Lower leg skin (tissue), 3 donors: ENCODE data around the gene PTPRN2.

ENCODE experiments used
- POLR2A ChIP-seq, 2 donors: fragments of 450-650 bp; IDR thresholded peaks; one replicate each; pipeline ENCODE4 v1.6.1; 2016 to 2017; ENCODE audit warnings: antibody characterized with exemption in 2 of 2, mild to moderate bottlenecking in 1 of 2, moderate library complexity in 1 of 2
- TF ChIP-seq, protein P1 (sequence below), 3 donors: fragments of 450-650 bp; IDR thresholded peaks; one replicate each; pipeline ENCODE4 v1.5.1; 2016; ENCODE audit warnings: antibody characterized with exemption in 3 of 3, mild to moderate bottlenecking in 3 of 3, moderate library complexity in 2 of 3

DNA sequence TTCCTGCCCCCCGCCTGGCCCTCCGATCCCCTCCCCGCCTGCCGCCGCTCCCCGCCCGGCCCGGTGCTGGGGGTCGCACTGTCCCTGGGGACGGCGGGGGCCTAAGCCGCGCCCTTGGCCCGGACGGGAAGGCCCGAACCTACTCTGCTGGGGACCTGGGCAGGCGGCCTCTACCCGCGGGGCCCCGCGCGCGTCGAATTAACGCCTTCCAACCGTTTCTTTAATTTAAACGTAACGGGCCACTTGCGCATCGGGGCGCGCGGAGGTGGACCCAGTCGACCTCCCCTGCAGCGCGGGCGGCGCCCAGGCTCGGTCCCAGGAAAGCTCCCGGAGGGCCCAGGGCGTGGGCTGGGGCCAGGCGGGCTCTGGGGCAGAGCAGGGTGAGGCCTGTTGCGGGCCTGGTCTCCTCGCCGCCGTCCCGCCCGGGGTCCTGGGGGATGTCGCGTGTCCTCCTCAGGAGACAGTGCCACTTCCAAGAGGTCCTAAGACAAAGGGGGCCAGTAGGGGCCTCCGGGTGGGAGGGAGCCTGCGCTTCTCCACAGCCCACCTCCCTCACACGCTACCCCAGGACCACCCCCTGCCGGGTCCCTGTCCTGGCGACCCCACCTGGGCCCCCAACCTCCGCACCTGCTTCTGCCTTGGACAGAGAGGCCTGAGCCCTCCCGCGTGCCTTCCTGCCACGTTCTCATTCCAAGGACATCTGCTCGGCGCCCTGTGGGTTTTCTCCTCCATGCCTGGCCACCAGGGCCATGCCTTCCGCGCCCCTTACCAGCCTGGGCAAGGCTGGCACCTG is 658 bp upstream of the PTPRN2 start:
- TF ChIP-seq, protein P1, sequence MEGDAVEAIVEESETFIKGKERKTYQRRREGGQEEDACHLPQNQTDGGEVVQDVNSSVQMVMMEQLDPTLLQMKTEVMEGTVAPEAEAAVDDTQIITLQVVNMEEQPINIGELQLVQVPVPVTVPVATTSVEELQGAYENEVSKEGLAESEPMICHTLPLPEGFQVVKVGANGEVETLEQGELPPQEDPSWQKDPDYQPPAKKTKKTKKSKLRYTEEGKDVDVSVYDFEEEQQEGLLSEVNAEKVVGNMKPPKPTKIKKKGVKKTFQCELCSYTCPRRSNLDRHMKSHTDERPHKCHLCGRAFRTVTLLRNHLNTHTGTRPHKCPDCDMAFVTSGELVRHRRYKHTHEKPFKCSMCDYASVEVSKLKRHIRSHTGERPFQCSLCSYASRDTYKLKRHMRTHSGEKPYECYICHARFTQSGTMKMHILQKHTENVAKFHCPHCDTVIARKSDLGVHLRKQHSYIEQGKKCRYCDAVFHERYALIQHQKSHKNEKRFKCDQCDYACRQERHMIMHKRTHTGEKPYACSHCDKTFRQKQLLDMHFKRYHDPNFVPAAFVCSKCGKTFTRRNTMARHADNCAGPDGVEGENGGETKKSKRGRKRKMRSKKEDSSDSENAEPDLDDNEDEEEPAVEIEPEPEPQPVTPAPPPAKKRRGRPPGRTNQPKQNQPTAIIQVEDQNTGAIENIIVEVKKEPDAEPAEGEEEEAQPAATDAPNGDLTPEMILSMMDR (IDR thresholded peaks at IDR 0.05): no peak
- TF ChIP-seq POLR2A (IDR thresholded peaks at IDR 0.05): no peak
